Measurements from ENCODE around the gene GNG13. TPM values are rescaled to one million over a fixed set of nuclear protein-coding genes. Genes with fewer than 3 reads are reported as not detected.
A peak's percentile ranks its signal among the peaks of the same experiment; 100 is the strongest.

The GNG13 gene
- total RNA-seq, 1 experiment from 2014 or later, result not detected

DNA sequence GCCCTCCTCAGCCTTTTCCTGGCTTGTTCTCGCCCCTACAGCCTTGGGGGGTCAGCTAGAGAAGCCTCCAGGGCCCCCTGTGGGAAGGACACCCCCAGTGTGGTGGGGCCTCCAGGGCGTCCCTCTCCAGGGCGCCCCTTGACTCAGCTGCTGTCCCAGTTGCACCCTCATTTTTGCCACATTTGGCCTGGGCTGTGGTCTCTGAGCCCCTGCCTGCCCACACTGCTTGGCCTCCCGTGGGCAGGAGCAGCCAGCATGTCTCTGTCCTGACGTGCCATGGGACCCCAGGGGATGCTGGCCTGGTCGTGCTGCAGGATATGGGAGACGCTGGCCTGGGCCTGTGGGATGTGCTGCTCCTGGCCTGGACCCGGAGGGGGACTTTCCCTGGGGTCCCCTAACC, 7.1 kb downstream of the GNG13 start:
- intact Hi-C loops (cut with micrococcal nuclease; ENCODE audit: unreplicated experiment), result no loop called here
- H3K27me3 ChIP-seq (replicated peaks; ENCODE audit: insufficient read depth, low read depth, low read length, poor library complexity), result no peaks in the 10 kb centered on the region
- POLR2A ChIA-PET (ENCODE audit: low non-redundant PET), result no interaction called here
- BruUV-seq (replicated peaks), result no TSS peak
- TF ChIP-seq, protein P1, sequence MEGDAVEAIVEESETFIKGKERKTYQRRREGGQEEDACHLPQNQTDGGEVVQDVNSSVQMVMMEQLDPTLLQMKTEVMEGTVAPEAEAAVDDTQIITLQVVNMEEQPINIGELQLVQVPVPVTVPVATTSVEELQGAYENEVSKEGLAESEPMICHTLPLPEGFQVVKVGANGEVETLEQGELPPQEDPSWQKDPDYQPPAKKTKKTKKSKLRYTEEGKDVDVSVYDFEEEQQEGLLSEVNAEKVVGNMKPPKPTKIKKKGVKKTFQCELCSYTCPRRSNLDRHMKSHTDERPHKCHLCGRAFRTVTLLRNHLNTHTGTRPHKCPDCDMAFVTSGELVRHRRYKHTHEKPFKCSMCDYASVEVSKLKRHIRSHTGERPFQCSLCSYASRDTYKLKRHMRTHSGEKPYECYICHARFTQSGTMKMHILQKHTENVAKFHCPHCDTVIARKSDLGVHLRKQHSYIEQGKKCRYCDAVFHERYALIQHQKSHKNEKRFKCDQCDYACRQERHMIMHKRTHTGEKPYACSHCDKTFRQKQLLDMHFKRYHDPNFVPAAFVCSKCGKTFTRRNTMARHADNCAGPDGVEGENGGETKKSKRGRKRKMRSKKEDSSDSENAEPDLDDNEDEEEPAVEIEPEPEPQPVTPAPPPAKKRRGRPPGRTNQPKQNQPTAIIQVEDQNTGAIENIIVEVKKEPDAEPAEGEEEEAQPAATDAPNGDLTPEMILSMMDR (conservative IDR thresholded peaks at IDR 0.05; ENCODE audit: low read depth, low read length), result no peak
- no peak for TF ChIP-seq EZH2 (IDR thresholded peaks at IDR 0.05; ENCODE audit: borderline replicate concordance, low read depth, low read length, poor library complexity, severe bottlenecking)
- no peak for DNase-seq (ENCODE audit: low spot score)
- CTCF ChIA-PET, result no interaction called here
- H3K27ac ChIP-seq (ENCODE audit: low read depth, low read length, poor library complexity, severe bottlenecking), result no peak overlapping the region
- peaks cover 36% of the 10 kb centered on the region for H3K36me3 ChIP-seq (ENCODE audit: insufficient read depth, low read length, poor library complexity, severe bottlenecking)
- H3K9me3 ChIP-seq (ENCODE audit: low read depth, low read length, poor library complexity, severe bottlenecking), result no peaks in the 10 kb centered on the region
- H3K4me3 ChIP-seq (ENCODE audit: low read depth, low read length, poor library complexity, severe bottlenecking), result no peak overlapping the region
- H3K4me1 ChIP-seq (ENCODE audit: insufficient read depth, low read length, poor library complexity, severe bottlenecking), result peaks cover 8% of the 10 kb centered on the region

DNA sequence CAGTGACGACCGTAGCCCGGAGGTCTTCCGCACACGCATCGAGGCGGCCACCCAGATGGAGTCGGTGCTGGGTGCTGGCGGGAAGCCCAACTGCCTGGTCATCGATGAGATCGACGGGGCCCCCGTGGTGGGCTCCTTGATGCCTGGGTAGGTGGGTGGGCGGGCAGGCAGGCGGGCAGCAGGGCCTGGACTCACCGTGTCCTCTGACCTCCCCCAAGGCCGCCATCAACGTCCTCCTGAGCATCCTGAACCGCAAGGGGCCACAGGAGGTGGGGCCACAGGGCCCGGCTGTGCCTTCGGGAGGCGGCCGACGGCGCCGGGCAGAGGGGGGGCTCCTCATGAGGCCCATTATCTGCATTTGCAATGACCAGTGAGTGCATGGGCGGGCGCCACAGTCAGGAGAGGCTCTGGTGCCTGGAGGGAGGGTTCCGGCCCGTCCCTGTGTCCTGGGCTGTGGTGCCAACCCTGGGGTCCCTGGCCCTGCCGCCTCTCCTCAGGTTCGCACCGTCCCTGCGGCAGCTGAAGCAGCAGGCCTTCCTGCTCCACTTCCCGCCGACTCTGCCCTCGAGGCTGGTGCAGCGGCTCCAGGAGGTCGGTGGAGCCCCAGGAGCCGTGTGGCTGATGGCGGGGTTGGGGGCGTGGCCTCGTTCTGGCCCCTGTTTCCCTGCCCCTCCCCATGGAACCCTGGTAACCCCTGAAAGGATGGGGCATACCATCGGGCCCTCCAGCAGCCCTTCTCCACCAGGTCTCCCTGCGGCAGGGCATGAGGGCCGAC, 8.1 kb downstream of the GNG13 start:
- intact Hi-C loops (cut with micrococcal nuclease; ENCODE audit: unreplicated experiment), result no loop called here
- CTCF ChIA-PET, result no interaction called here
- DNase-seq (ENCODE audit: low spot score), result no peak
- TF ChIP-seq, protein P1 (conservative IDR thresholded peaks at IDR 0.05; ENCODE audit: low read depth, low read length), result no peak
- TF ChIP-seq EZH2 (IDR thresholded peaks at IDR 0.05; ENCODE audit: borderline replicate concordance, low read depth, low read length, poor library complexity, severe bottlenecking), result no peak
- POLR2A ChIA-PET (ENCODE audit: low non-redundant PET), result no interaction called here
- BruUV-seq (replicated peaks), result no TSS peak
- peaks cover 8% of the 10 kb centered on the region for H3K4me1 ChIP-seq (ENCODE audit: insufficient read depth, low read length, poor library complexity, severe bottlenecking)
- peaks cover 36% of the 10 kb centered on the region for H3K36me3 ChIP-seq (ENCODE audit: insufficient read depth, low read length, poor library complexity, severe bottlenecking)
- no peak overlapping the region for H3K4me3 ChIP-seq (ENCODE audit: low read depth, low read length, poor library complexity, severe bottlenecking)
- H3K27me3 ChIP-seq (replicated peaks; ENCODE audit: insufficient read depth, low read depth, low read length, poor library complexity), result no peaks in the 10 kb centered on the region
- H3K9me3 ChIP-seq (ENCODE audit: low read depth, low read length, poor library complexity, severe bottlenecking), result no peaks in the 10 kb centered on the region
- H3K27ac ChIP-seq (ENCODE audit: low read depth, low read length, poor library complexity, severe bottlenecking), result no peak overlapping the region

DNA sequence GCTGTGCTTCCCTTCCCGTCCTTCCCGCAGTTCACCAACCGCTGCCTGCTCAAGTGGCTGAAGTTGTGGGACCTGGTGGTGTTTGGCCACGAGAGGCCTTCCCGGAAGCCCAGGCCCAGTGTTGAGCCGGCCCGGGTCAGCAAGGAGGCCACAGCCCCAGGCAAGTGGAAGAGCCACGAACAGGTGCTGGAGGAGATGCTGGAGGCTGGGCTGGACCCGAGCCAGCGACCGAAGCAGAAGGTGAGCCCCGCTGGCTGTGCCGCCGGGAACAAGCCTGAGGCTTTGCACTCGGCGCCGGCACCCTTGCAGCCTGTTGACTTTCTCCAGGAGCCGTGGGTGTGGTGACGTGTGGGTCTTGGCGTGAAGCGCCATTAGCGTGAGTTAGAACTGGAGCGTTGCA, 9.4 kb downstream of the GNG13 start:
- TF ChIP-seq EZH2 (IDR thresholded peaks at IDR 0.05; ENCODE audit: borderline replicate concordance, low read depth, low read length, poor library complexity, severe bottlenecking), result no peak
- TF ChIP-seq, protein P1 (conservative IDR thresholded peaks at IDR 0.05; ENCODE audit: low read depth, low read length), result no peak
- ChIA-PET CTCF (no interaction called here), POLR2A (ENCODE audit: low non-redundant PET) (no interaction called here)
- no peaks in the 10 kb centered on the region for H3K27me3 ChIP-seq (replicated peaks; ENCODE audit: insufficient read depth, low read depth, low read length, poor library complexity)
- DNase-seq (ENCODE audit: low spot score), result no peak
- no peaks in the 10 kb centered on the region for H3K9me3 ChIP-seq (ENCODE audit: low read depth, low read length, poor library complexity, severe bottlenecking)
- no peak overlapping the region for H3K4me3 ChIP-seq (ENCODE audit: low read depth, low read length, poor library complexity, severe bottlenecking)
- intact Hi-C loops (cut with micrococcal nuclease; ENCODE audit: unreplicated experiment), result no loop called here
- TSS peak; percentile 27 for BruUV-seq (replicated peaks)
- peaks cover 37% of the 10 kb centered on the region for H3K36me3 ChIP-seq (ENCODE audit: insufficient read depth, low read length, poor library complexity, severe bottlenecking)
- peaks cover 8% of the 10 kb centered on the region for H3K4me1 ChIP-seq (ENCODE audit: insufficient read depth, low read length, poor library complexity, severe bottlenecking)
- no peak overlapping the region for H3K27ac ChIP-seq (ENCODE audit: low read depth, low read length, poor library complexity, severe bottlenecking)
